Gastrocnemius medialis (tissue), 4 donors: ENCODE measurements around the gene PDZRN3.

ENCODE experiments used
- POLR2A ChIP-seq, 2 donors: fragments of 450-650 bp; IDR thresholded peaks; one replicate each; pipeline ENCODE4 v1.6.1; 2017; ENCODE audit warnings: antibody characterized with exemption in 2 of 2, mild to moderate bottlenecking in 2 of 2, moderate library complexity in 2 of 2
- TF ChIP-seq, protein P1 (sequence below), 5 experiments: fragments of 450-650 bp in 3 of 5; fragments of 200-600 bp in 2 of 5; sonication (generic) in 2 of 5; IDR thresholded peaks in 4 of 5; conservative IDR thresholded peaks in 1 of 5; 1 replicate in 4 of 5; 2 replicates in 1 of 5; pipeline ENCODE4 v1.5.1; 2016 to 2019; ENCODE audit warnings: antibody characterized with exemption in 5 of 5, mild to moderate bottlenecking in 3 of 5, moderate library complexity in 3 of 5

- TF ChIP-seq, protein P1, sequence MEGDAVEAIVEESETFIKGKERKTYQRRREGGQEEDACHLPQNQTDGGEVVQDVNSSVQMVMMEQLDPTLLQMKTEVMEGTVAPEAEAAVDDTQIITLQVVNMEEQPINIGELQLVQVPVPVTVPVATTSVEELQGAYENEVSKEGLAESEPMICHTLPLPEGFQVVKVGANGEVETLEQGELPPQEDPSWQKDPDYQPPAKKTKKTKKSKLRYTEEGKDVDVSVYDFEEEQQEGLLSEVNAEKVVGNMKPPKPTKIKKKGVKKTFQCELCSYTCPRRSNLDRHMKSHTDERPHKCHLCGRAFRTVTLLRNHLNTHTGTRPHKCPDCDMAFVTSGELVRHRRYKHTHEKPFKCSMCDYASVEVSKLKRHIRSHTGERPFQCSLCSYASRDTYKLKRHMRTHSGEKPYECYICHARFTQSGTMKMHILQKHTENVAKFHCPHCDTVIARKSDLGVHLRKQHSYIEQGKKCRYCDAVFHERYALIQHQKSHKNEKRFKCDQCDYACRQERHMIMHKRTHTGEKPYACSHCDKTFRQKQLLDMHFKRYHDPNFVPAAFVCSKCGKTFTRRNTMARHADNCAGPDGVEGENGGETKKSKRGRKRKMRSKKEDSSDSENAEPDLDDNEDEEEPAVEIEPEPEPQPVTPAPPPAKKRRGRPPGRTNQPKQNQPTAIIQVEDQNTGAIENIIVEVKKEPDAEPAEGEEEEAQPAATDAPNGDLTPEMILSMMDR (IDR thresholded peaks at IDR 0.05 in 4 of 5, conservative IDR thresholded peaks at IDR 0.05 in 1 of 5), result no peak
- TF ChIP-seq POLR2A (IDR thresholded peaks at IDR 0.05), result no peak
These were observed 15.1 kb downstream of the PDZRN3 start for GRCh38 chr3:73609655-73610054.
